Amygdala (tissue), 56 donors: Measurements from ENCODE around the gene AUTS2.

Source experiments
- DNase-seq, 56 donors: peaks; one replicate each; lab custom pipeline; 2025; lab: John Stamatoyannopoulos, UW

Gene AUTS2

GRCh38 chr7:69622014-69622835, 23.9 kb downstream of the AUTS2 start:
- DNase-seq: no peak

GRCh38 chr7:69622960-69623359, 24.7 kb downstream of the AUTS2 start:
- DNase-seq: no peak

GRCh38 chr7:69624435-69625230, 26.4 kb downstream of the AUTS2 start:
- no peak for DNase-seq

GRCh38 chr7:69625238-69625637, 27.0 kb downstream of the AUTS2 start:
- no peak for DNase-seq

GRCh38 chr7:69625798-69626197, 27.5 kb downstream of the AUTS2 start:
- no peak for DNase-seq

DNA sequence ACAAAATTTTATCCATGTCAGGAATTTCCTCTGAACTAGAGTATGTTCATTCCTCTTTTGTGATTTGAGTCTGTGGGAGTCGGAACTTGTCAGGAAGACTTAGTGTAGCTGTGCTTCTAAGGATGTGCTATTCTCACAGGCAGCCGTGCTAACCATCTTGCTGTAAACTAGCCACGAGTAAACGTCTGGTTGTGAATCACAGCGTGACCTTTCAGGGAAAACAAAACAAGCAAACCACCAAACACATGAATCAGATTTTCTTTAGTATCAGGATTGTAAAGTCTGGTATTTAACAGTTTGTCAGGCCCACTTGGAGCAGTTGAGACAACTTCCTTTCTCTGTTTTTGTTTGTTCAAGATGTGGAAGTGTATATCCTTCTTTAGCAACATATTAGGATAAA, 32.0 kb downstream of the AUTS2 start:
- DNase-seq: no peak

- no peak for DNase-seq
Measured at GRCh38 chr7:69631131-69631530, 32.9 kb downstream of the AUTS2 start.

DNA sequence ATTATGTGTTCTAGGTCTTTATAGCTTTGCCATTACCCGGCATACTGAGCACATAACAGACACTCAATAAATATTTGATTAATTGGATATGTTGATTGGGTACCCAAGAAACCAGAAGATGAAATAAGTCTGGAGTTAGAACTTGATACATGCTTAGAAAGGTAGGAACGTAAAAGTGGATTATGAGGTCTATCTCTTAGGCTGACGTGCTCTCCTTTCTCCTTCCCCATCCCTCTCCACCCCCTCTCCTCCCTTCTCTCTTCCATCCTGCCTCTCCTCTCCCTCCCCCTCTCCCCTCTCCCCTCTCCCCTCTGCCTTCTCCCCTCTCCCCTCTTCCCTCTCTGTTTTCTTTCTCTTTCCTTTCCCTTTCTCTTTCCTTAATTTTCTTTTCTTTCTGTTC, 34.0 kb downstream of the AUTS2 start:
- no peak for DNase-seq

DNA sequence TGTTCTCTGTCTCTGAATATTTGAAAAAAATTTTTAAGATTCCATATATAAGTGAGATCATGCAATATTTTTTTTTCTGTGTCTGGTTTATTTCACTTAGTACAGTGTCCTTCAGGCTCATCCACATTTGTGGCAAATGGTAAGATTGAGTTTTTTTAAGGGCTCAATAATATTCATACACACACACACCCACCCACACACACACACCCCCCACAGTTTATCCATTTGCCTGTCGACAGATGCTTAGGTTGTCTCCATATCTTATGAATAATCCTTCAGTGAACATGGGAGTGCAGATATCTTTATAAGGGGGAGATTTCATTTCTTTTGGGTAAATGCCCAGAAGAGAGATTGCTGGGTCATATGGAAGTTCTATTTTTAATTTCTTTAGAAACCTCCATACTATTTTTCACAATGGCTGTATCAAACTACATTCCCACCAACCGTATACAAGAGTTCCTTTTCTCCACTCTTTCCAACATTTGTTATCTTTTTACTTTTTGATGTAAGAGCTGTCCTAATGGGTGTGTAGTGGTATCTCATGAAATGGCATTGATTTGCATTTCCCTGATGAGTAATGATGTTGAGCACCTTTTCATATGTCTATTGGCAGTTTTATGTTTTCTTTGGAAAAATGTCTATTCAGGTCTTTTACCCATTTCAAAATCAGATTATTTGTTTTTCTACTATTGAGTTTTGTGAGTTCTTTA, 35.0 kb downstream of the AUTS2 start:
- peak in 1 of 56 donors; percentile 14 for DNase-seq

DNA sequence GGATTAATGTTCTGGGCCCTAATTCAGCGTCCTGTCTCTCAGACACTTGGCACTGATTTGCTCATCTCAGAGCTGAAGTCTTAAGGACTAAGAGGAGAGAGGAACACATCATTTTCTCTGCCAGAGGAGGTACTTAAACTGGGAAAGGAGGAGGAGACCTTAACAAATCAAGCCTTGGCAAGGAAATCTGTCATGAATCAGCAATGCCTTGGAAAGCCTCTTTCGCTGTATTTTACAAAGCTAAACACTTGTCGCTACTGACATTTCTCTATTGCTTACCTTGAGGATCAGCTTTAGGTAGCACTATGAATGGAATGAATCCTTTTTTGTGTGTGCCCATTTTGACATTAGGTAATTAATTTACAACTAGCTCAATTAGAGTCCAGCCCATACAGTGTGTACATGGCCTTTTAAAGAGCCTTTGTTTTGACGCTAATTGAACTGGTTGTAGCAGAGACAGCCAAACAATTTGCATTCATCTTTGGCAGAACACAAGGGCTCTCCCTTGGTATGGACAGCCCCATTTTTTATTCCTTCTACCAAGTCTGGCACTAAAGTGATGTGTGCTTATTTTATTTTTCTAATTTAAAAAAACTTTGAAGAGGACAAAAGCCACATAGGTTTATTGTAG, 37.4 kb downstream of the AUTS2 start:
- DNase-seq: peak in 3 of 56 donors; percentile 1 to 18 (median 10)

- no peak for DNase-seq
Measured at GRCh38 chr7:69638674-69639073, 40.4 kb downstream of the AUTS2 start.

DNA sequence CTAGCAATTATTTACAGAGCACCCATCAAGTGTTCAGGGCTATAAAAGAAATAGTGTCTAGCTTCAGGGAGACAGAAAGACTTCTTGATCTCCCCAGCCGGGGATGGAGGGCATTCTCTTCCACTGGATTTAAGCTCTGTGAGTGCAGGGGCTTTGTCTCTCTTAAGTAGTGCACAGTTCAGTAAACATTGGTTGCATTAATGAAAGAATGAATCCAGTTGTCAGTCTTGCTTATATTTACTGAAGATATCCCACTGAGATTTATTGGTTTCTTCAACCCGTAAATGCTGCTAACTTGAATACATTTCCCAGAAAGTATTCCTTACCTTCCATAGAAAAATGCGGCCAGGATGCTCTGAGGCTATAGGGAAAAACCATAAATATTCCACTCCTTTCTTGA, 41.9 kb downstream of the AUTS2 start:
- no peak for DNase-seq

DNA sequence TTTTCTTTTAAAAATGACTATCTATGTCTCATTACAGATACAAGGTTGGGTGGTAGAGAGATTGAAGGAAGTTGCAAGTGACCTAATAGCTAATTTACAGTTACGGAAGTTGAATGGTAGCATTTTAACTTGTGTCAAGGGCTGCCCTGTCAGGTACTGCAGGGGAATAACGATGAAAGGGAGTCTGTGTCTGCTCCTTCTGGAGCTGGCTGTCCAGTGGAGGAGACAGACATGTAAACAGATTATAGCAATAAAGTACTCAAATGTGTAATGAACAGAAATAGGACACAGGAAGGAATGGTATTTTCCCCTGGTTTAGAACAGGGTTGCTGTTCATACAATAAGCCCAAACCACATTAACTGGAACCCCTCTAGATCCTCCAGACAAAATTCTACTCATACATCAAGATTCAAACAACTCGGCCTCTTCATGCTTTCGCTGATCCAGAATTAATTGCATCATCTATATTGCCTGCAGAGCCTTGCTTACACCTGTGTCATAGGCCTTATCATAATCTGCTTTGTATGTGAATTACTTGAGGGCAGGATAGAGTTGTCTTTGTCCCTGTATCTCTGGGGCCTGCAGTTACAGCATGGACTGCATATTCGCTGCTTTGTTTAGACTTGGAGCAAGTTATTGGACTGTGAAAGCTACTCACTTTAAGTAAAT, 42.8 kb downstream of the AUTS2 start:
- DNase-seq: no peak

- DNase-seq: no peak
Measured at GRCh38 chr7:69643265-69643664, 45.0 kb downstream of the AUTS2 start.

GRCh38 chr7:69643708-69644445, 45.6 kb downstream of the AUTS2 start:
- no peak for DNase-seq

DNA sequence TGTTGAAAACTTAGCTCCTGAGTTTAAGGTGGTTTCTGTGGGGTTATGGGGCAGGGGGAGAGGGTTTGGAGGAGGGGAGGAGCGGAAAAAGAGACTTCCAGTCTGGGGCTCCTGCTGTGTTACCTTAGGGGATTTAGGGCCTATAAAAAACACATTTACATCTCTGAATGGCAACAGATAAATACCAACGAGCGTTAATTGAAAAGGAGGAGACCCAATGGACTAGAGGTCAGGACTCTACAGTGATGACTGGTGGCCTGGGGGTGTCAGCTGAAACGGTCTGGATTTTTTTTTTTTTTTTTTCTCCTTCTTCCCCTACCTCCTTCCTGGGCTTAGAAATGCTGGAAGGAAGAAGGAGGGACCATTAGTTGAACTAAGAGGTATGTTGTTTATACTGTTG, 47.4 kb downstream of the AUTS2 start:
- no peak for DNase-seq

- no peak for DNase-seq
Measured at GRCh38 chr7:69651101-69651590, 52.9 kb downstream of the AUTS2 start.

DNA sequence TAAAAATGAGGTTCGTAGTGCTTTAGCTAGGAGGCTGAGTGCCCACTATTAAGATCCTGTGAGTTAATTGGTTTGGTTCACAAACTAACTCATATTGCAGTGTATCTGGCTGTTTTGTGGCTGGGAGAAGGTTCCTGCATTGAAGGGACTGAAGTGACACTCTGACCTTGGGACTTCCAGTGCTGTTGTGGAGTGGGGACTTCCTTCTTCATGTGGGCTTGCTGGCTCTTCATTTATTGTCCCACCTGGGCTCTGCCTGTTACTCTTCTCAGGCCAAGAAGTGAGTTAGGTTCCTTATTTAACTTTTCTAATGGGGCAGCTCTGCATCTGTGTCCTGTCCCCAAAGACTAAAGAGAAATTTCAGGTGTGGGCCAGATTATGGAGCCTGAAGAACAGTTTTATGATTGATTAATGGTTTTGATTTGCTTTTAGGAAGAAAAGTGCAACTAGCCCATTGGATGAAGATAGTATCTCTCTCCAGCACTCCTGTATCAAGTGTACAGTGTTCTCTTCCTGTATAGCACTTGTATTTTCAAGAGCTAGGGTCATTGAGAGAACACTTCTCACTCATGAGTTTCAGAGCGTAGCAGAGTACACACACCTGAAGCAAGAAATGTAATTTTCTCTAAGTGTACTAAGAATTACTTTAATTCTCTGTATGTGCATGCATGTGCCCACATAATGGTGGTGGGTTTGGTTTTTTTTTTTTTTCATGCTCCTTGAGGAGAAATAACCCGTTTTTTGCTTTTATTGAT, 54.8 kb downstream of the AUTS2 start:
- no peak for DNase-seq

GRCh38 chr7:69653806-69654205, 55.5 kb downstream of the AUTS2 start:
- no peak for DNase-seq
